Hematopoietic multipotent progenitor cell treated with erythropoietin and hydrocortisone succinate and interleukin-3 and kit ligand, for 8 days (in vitro differentiated cells): ENCODE data around the gene ZBED2.

ENCODE experiments used
- DNase-seq: peaks from one replicate; pipeline ENCODE4 v3.0.0-alpha.2; 2015

ZBED2 gene

DNA sequence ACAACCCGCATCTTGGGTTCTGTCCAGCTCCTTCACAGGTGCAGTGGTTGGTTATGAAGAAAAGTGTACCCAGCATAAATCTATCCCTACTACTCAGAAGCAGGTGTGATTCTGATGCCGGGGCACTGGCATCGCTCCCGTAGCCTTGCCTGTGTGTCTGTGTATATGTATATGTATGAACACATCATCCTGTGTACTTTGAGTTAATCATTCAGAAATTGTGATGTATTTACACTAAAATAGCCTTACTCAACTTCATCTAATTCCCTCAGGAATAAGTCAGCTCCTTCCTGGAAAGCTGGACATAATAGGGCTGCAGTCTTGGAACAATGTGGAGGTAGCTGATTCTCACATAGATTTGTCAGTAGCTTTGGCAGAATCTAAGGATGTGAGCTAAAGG is 6.7 kb upstream of the ZBED2 start:
- DNase-seq: no peak

- no peak for DNase-seq
Observed at GRCh38 chr3:111598552-111598951, 3.4 kb upstream of the ZBED2 start.

DNA sequence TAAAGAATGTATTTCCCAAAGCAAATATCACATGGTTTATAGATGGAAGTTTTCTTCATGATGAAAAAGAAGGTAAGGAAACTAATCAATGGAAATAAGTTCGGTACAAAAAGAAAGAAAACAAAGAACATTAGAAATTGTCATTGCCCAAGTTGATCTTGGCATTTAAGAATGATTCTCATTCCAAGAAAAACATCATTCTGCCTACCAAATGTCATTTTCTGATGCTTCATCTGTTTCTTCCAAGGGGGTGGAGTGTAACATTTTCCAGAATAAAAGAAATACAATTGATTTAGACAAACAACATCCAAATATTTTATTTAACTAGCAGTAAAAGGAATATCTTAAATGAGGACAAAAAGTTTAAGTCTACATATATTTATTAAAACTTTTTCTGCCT is 3.0 kb upstream of the ZBED2 start:
- no peak for DNase-seq

DNA sequence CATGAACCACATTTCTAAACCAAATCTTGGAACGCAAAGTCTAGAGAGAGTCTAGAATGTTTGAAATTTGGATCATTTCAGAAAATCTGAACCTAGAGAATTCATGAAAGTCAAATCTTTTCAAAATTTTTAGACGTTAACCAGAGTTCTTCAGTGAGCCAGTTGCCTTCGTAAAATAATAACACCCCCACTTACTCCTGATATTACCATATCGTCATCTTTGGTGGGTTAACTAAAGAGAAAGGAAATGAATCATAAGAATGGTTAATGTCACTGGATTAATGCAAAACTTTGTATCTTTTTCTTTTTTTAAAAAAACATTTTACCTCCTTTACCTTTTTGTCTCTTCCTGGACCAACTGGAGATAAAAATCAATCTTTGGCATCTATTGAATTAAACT is 1.2 kb upstream of the ZBED2 start:
- no peak for DNase-seq

- DNase-seq: no peak
Observed at GRCh38 chr3:111594781-111595180, 365 bp downstream of the ZBED2 start.

DNA sequence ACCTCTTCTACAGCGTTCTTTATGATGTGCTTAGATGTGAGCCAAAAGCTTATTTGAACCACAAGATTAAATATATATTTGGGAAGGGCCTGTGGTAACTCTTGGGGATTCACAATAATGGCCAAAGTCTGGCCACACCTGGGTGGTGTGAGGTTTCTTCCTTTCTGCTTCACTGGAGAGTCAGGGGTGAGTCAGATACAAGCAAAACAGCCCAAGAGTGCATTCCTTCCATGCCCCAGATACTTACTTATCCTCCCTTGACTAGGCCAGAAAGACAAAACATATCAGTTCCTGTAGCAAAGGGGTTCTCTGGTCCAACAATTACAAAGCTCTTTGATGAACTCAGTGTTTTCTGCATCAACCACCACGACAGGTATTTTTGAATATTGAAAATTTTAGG is 941 bp downstream of the ZBED2 start:
- DNase-seq: no peak

GRCh38 chr3:111593666-111594065 is 1.5 kb downstream of the ZBED2 start:
- no peak for DNase-seq

DNA sequence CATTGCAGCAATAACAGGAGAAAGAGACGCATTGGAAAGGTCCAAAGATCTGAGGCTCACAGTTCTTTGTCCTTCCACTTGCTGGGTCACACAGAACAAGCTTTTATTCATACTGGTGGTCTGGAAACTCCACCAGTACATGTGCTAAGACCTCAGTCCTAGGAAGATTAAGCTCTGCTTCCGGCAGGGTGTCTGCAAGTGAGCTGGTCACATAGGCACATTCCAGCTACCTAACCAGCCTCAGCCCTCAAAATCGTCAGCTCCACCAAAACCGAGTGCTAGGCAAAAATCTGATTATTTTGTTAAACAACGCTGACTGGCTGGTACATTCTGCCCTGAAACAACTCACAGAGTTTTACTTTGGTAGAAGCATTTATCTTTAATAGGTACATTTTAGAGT is 2.2 kb downstream of the ZBED2 start:
- no peak for DNase-seq

DNA sequence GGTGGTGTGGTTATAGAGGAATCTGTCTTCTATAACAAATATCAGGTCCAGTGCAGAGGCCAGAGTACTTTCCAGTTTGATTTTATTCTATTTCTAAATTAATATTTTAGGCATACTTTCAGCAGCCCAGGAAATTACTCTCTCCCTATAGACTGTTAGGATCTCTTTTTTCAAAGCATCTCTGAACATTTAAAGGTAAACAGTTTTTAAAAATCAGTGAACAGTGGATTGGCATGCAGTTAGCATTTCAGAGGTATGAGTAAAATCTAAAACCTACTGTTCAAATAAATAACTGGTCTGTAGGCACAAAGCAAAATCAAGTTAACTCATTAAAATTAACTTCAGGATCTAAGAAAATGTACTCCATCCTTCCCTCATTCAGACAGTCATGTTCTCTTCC is 3.0 kb downstream of the ZBED2 start:
- no peak for DNase-seq

DNA sequence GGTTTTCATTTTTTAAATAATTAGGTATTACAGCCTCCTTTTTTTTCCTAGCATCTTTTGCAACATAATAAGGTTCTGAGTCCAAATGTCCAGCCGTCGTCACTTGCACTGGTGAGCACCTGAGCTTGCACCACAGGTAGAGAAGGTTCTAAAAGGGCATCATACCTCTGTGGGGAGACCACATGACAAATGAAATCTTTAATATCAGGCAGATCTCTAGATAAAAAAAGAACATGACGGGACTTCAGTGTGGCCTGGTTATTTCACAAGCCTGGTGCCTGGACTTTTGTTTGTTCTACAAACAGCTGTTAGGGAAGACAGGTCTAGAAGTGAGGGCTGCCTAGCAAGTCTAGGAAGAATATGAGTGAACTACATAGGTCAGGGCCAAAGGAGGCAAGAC is 3.6 kb downstream of the ZBED2 start:
- no peak for DNase-seq

GRCh38 chr3:111590143-111590491 is 5.0 kb downstream of the ZBED2 start:
- DNase-seq: no peak

DNA sequence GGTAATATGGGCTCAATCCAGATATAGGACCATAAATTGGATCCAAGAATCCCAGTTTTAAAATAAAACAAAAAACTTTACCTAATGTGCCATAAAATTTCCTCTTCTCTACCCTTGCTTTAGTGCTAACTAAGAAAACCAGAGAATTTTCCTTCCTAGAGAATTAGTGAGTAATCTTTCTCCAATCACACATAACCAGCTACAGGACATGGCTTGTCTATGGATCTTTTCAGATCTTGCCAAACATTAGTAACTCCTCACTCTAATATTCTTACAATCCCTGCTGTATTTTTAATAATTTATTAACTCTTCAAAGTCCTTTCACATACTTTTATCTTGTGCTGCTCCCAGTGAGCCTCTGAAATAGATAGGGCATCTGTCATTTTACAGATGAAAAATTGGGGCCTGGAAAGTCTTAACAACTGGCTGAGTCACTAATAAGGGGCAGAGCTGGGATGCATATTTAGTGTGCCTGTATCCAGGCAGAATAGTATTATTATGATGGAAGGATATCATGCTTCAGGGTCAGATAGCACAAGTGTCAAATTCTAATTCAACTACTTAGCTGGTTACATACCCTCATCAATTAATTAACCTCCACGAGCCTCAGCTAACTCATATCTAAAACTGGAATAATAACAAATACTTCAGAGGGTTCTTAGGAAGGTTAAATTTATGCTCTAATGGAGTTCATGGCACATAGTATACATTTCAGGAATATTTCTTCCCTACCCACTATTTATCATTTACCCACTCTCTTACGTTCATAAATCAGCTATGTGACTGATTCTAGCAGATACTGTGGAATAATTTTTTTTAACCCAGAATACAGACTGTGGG is 5.6 kb downstream of the ZBED2 start:
- no peak for DNase-seq

DNA sequence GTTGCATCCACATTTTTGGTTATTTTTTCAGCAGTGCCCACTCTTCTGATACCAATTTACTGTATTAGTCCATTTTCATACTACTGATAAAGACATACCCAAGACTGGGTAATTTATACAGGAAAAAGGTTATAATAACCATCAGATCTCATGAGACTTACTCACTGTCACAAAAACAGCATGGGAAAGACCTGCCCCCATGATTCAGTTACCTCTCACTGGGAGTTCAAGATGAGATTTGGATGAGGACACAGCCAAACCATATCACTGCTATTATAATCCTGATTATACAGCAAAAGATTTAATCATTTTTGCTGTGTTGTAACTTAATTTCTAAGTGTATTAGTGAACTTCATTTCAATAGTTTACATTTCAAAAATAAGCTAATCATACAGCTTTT is 6.6 kb downstream of the ZBED2 start:
- DNase-seq: no peak

- no peak for DNase-seq
Observed at GRCh38 chr3:111585217-111585616, 9.9 kb downstream of the ZBED2 start.

- no peak for DNase-seq
Observed at GRCh38 chr3:111584744-111585143, 10.4 kb downstream of the ZBED2 start.

DNA sequence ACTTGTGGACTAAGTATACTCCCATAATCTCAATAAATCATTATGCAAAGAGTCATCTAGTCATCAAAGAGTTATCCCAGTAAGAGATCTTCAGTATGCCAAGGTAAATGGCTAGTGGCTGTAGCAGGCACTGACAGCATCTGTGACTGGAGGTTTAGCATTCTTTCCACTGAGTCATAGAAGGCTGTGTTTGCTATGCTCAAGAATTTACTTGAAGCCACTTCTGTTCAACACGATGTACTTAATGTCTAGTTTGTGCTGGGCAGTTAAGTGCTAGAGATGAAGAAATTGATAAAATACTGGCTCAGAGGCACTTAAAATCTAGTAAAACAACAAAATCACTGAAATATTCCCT is 13.0 kb downstream of the ZBED2 start:
- no peak for DNase-seq

- DNase-seq: no peak
Observed at GRCh38 chr3:111581403-111582119, 13.6 kb downstream of the ZBED2 start.

DNA sequence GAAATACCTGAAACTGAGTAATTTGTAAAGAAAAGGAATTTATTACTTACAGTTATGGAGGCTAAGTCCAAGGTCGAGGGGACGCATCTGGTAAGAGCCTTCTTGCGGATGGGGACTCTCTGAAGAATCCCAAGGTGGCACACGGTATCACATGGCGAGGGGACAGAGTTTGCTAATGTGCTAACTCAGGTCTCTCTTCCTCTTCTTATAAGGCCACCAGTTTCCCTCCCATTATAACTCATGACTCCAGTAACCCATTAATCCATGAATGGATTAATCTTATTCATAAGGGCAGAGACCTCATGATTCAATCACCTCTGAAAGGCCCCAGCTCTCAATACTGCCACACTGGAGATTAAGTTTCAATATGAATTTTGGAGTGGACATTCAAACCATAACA is 15.7 kb downstream of the ZBED2 start:
- DNase-seq: no peak

- DNase-seq: no peak
Observed at GRCh38 chr3:111578867-111579266, 16.3 kb downstream of the ZBED2 start.

DNA sequence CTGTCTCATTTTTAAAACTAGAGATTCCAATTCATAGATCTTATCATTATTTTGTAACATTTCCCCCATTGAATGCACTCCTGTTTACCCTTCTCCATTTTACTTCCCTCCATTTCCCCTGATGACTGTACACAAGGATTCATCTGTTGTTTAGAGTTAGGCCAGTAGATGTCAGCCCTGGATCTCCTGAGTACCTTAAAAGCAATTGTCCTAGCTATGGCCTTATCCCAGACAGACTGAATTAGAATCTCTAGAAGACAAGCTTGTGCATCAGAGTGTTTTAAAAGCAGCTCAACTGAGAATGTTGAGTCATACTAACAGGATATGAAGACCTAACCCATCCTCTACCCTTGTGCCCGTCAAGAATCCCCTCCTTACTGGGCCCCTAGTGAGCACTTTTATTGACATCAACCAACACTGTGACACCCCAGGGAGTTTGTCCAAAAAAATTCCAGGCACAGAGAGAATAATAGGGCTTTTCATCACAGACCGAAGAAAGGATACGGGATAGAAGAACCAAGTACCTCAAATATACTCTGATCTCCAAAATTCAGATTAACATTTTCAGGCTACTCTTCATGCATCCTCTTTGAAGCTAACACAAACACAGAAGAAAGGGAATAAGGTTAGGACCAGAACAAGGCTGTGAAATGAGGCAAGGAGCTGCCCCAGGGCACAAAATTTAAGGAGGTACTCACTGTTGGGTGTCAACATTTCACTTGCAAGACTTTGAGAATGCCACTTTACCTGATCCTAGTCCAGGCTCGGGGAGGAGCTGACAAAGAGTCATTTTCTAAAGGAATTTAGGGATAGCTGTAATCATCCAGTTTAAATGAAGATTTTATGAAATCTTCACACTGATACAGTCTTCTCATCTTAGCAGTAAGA is 17.1 kb downstream of the ZBED2 start:
- DNase-seq: peak; percentile 43

- DNase-seq: no peak
Observed at GRCh38 chr3:111577113-111577512, 18.0 kb downstream of the ZBED2 start.

DNA sequence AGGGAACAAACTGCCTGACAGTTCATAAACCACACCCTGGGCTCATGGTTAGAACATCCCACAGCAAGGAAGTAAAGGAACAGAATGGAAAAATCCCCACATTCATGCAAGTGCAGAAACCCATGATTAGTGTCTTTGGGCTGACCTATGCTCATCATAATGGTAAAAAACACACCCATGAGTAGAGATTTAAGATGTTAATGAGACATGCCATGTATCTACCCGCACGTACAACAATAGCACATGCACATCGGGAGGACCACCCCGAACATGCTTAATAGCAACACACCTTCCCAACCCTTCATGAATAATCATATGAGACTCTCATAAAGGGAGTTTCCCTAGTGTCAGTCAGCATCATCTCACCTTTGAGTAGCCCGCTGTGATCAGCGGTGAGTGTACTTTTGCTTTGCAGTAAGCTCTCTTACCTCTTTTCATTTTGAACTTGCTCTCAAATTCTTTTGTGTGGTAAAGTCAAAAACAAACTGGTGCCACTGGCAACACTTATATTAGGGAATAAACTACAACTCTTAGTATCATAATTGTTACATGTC is 23.2 kb downstream of the ZBED2 start:
- DNase-seq: no peak

- no peak for DNase-seq
Observed at GRCh38 chr3:111571282-111571681, 23.9 kb downstream of the ZBED2 start.
